SK-N-SH treated with all-trans-retinoic acid at 6 μM for 48 hours (cell line): ENCODE data around the gene ARHGAP22.

Experiments used
- ARNTL ChIP-seq: fragments of 450-650 bp; formaldehyde crosslinking; IDR thresholded peaks from 2 replicates; pipeline ENCODE4 v1.5.0; 2020; ENCODE audit warnings: low read depth, mild to moderate bottlenecking, moderate library complexity, borderline replicate concordance
- ISL1 ChIP-seq: fragments of 250-450 bp; sonication (Bioruptor Pico); IDR thresholded peaks from 2 replicates; pipeline ENCODE4 v2.1.2; 2022; ENCODE audit warnings: mild to moderate bottlenecking, moderate library complexity
- SNAI2 ChIP-seq: fragments of 250-450 bp; sonication (Bioruptor Pico); IDR thresholded peaks from 2 replicates; pipeline ENCODE4 v1.5.0; 2020; ENCODE audit warnings: mild to moderate bottlenecking, moderate library complexity
- ZNF565 ChIP-seq: fragments of 450-650 bp; formaldehyde crosslinking; conservative IDR thresholded peaks from 2 replicates; pipeline ENCODE4 v1.5.0; 2020; ENCODE audit warnings: low read depth, mild to moderate bottlenecking, moderate library complexity
- TF ChIP-seq, protein P1 (sequence below): fragments of 250-450 bp; sonication (Bioruptor Pico); IDR thresholded peaks from 2 replicates; pipeline ENCODE4 v1.5.1; 2021; ENCODE audit warnings: mild to moderate bottlenecking, moderate library complexity
- TF ChIP-seq, protein P2 (sequence below): fragments of 250-450 bp; sonication (Bioruptor Pico); IDR thresholded peaks from 2 replicates; pipeline ENCODE4 v1.8.0; 2020; ENCODE audit warnings: mild to moderate bottlenecking, moderate library complexity, borderline replicate concordance

GRCh38 chr10:48412081-48412480 is 192.8 kb downstream of the ARHGAP22 start:
- TF ChIP-seq SNAI2 (CRISPR knock-in tag) (no peak), ARNTL (no peak), ISL1 (CRISPR knock-in tag) (no peak), ZNF565 (CRISPR knock-in tag) (no peak)
- TF ChIP-seq, protein P1, sequence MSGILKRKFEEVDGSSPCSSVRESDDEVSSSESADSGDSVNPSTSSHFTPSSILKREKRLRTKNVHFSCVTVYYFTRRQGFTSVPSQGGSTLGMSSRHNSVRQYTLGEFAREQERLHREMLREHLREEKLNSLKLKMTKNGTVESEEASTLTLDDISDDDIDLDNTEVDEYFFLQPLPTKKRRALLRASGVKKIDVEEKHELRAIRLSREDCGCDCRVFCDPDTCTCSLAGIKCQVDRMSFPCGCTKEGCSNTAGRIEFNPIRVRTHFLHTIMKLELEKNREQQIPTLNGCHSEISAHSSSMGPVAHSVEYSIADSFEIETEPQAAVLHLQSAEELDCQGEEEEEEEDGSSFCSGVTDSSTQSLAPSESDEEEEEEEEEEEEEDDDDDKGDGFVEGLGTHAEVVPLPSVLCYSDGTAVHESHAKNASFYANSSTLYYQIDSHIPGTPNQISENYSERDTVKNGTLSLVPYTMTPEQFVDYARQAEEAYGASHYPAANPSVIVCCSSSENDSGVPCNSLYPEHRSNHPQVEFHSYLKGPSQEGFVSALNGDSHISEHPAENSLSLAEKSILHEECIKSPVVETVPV: no peak
- TF ChIP-seq, protein P2, sequence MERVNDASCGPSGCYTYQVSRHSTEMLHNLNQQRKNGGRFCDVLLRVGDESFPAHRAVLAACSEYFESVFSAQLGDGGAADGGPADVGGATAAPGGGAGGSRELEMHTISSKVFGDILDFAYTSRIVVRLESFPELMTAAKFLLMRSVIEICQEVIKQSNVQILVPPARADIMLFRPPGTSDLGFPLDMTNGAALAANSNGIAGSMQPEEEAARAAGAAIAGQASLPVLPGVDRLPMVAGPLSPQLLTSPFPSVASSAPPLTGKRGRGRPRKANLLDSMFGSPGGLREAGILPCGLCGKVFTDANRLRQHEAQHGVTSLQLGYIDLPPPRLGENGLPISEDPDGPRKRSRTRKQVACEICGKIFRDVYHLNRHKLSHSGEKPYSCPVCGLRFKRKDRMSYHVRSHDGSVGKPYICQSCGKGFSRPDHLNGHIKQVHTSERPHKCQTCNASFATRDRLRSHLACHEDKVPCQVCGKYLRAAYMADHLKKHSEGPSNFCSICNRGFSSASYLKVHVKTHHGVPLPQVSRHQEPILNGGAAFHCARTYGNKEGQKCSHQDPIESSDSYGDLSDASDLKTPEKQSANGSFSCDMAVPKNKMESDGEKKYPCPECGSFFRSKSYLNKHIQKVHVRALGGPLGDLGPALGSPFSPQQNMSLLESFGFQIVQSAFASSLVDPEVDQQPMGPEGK (CRISPR knock-in tag): no peak
